Activated T-cell treated with anti-CD3 and anti-CD28 coated beads for 4 hours (primary cell): ENCODE results near the gene RHOC.

Experiments
- DNase-seq: peaks from one replicate; pipeline ENCODE4 v3.0.0-alpha.2; 2020

Gene RHOC

DNA sequence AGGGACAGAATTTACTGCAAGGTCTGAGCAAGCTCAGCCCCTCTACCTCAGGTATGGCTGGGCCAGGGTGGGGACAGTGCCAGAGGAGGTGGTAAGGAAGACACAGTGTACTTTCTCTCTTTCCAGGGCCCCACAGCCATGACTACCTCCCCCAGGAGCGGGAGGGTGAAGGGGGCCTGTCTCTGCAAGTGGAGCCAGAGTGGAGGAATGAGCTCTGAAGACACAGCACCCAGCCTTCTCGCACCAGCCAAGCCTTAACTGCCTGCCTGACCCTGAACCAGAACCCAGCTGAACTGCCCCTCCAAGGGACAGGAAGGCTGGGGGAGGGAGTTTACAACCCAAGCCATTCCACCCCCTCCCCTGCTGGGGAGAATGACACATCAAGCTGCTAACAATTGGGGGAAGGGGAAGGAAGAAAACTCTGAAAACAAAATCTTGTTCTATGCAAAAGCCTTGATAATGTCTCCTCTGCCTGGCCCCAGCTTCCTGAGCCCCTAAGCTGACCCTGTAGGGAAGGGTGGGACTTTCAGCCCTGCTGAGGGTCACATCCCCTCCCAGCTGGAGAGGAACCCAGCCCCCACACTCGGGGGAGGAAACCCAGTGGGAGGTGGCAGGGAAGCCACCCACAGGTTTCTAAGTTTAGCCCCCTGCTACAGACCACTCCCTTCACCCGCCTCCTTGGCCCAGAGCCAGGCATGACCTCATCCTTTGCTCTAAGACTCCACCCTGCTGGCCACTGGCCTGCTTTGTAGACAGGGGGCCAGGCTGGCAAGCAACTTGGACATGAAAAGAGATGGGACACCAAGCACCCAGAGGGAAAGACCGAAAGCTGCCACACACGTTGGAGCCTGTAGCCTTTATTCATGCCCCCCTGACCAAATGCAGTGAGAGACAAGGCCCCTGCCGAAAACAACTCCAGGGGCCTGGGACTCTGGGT is 6.4 kb downstream of the RHOC start:
- peak; percentile 60 for DNase-seq

DNA sequence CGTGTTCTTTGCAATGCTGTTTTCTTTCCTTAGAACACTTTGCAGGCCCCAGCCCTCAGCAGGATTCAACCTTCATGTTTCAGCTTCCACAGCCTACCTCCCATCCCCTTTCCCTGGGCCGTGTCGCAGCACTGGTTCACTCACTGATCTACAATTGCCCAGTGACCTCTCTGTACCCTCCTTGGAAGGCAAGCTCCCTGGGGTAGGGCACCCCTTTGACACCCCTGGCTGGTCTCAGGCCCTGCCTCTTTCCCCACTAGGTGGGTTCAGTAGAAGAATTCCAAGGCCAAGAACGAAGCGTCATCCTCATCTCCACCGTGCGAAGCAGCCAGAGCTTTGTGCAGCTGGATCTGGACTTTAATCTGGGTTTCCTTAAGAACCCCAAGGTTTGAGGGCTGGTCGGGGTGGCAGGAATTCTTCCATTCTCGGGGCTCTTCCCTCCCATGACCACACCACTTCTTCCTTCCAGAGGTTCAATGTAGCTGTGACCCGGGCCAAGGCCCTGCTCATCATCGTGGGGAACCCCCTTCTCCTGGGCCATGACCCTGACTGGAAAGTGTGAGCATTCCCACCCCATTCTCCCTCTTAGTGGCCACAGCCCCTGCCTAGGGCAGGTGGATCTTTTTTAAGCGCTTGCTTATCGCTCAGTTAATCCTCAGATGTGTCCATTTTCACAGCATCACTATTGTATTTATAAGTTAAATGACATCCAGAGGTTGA is 7.3 kb downstream of the RHOC start:
- DNase-seq: no peak

DNA sequence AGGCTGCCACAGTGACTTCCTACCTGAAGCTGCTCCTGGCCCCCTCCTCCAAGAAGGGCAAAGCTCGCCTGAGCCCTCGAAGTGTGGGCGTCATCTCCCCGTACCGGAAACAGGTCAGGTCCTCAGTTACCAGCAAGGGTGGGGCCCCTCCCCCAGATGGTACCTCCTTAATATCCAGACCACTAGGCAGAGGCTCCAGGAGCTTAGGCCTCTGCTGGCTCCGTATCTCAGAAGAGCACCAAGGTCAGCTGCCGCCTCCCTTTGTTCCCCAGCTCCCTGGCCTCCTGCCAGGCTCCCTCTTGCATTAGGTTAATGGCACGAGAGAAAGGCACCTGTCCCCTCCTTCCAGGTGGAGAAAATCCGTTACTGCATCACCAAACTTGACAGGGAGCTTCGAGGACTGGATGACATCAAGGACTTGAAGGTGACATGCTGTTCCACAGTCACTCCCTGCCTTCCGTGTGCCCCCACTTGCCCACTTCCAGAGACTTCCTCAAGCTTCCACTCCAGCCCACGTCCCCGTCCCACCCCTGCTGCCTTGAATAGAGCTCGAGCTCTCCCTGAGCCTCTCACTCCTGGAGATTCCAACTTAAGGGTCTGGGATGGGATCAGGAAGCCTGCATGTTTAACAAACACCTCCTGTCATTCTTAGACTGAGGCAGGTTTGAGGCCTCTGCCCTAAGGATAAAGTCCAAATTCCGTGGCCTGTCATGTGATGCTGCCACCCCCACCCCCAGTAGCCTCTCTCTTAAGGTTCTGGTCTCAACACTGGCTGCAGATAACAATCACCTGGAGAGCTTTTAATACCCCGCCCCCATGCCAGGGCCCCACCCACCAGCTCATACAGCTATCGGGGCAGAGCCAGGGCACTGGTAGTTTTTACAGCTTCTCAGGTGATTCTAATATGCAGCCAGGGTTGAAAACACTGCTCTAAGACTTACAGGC is 8.3 kb downstream of the RHOC start:
- DNase-seq: no peak

DNA sequence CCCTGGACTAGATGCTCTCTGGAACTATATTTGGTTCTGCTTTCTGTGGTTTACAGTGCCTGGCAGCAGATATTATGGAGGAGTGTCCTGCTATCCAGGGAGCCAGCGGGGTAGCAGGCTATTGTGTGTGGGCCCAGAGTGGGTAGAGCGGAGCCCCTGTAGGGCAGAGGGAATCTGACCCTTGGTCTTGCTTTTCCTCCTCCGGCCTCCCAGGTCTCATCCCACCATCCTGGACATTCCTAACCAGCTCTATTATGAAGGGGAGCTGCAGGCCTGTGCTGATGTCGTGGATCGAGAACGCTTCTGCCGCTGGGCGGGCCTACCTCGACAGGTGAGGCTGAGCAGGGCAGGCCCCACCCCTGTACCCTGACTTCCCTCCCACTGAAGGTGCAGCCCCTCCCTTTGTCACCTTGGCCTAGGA is 9.1 kb downstream of the RHOC start:
- DNase-seq: no peak

DNA sequence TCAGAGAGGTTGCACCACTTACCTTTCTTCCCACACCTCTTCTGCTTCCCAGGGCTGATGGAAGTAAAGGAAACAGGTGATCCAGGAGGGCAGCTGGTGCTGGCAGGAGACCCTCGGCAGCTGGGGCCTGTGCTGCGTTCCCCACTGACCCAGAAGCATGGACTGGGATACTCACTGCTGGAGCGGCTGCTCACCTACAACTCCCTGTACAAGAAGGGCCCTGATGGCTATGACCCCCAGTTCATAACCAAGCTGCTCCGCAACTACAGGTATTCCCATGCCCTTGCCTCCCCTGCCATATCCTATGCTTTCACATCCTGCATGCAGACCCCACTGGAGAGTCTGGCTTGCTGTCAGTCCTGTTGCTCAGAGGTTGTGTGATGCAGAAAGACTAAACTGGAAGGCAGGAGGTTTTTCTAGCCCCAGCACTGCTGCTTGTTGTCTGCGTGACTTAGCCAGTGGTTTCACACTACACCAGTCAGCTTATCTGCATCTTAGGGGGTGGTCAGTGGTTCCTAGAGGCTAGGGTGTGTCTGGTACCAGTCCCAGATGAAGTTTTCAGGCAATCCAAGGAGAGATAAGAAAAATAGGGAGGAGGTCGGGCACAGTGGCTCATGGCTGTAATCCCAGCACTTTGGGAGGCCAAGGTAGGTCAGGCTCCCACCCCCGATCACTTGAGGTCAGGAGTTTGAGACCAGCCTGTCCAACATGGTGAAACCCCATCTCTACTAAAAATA is 10.2 kb downstream of the RHOC start:
- no peak for DNase-seq

DNA sequence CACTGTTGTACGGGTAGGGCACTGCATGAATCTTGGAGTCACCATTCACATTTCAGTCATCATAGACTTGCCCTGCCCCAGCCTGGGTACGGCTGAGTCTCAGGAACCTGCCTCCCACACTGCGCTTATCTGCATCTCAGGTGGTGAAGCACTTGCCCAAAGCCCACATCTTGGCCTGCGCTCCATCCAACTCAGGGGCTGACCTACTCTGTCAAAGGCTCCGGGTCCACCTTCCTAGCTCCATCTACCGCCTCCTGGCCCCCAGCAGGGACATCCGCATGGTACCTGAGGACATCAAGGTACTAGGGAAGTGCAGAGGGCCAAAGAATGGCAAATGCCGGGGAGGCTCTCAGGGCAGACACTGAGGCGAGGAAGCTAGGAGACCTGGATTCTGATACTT is 11.7 kb downstream of the RHOC start:
- no peak for DNase-seq

DNA sequence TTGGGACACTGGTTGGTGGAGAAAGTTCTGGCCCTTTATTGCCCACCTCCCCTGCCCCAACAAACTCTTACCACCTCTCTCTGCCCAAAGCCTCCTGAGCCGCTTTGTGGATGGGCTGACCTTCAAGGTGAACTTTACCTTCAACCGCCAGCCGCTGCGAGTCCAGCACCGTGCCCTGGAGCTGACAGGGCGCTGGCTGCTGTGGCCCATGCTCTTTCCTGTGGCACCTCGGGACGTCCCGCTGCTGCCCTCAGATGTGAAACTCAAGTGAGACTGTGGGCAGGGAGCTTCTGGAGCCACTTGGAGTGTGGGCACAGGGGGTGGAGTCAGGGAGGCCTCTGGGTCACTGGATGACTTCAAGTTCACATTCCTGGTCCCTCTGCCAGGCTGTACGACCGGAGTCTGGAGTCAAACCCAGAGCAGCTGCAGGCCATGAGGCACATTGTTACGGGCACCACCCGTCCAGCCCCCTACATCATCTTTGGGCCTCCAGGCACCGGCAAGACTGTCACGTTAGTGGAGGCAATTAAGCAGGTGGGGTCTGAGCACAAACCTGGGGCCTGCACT is 12.5 kb downstream of the RHOC start:
- no peak for DNase-seq

DNA sequence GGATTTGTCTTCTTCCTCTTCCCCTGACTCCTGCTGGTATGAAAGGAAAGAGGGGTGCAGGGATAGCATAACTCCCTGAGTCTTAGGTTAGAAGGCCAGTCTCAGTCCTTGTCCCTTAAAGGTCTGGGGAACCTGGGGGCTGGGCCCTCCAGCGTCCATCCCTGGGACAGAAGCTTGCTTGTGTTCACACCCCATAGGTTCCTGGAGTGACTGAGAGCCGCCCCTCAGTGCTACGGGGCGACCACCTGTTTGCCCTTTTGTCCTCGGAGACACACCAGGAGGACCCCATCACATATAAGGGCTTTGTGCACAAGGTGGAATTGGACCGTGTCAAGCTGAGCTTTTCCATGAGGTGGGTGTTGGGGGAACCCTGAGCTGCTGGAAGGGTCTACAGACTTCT is 13.1 kb downstream of the RHOC start:
- no peak for DNase-seq

DNA sequence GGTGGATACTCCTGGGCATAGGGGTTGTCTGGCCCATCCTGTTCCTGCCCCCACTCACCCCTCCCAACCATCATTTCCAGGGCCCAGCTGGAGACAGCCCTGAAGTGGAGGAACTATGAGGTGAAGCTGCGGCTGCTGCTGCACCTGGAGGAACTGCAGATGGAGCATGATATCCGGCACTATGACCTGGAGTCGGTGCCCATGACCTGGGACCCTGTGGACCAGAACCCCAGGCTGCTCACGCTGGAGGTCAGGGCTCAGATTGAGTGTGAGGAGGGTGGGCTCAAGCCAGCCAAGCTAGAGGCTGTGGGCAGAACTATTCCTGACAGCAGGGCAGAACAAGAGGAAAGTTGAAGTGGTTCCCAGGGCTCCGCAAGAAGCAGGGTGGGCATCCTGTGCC is 14.2 kb downstream of the RHOC start:
- DNase-seq: no peak

DNA sequence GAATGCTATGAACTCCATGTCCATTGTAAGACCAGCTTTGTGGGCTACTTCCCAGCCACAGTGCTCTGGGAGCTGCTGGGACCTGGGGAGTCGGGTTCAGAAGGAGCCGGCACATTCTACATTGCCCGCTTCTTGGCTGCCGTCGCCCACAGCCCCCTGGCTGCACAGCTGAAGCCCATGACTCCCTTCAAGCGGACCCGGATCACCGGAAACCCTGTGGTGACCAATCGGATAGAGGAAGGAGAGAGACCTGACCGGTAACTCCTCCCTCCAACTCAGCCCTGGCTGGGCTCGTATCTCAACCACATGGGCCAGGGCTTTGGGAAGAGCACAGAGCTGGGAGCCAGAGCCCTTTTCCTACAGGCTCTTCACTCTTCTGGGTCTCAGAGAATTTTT is 17.1 kb downstream of the RHOC start:
- DNase-seq: no peak

DNA sequence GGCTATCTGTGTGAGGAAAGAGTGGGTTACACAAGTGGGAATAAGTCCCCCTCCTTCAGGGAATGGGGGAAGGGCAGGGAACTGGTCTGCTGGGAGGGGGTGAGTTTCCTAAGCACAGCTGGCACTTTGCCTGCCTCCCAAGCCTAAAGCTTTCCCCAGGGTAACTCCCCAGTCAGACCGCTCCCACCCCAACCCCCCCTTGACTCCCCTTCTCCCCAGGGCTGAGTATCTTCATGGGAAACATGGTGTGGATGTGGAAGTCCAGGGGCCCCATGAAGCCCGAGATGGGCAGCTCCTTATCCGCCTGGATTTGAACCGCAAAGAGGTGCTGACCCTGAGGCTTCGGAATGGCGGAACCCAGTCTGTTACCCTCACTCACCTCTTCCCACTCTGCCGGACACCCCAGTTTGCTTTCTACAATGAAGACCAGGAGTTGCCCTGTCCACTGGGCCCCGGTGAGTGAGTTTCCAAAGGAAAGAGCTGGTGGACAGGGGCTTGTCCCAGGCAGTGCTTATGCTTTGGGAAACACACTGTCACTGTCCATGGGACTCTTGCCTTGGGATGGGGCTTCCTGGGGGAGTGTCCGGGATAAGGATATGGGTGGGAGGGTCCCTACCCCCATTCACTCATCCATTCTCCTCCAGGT is 17.6 kb downstream of the RHOC start:
- no peak for DNase-seq

DNA sequence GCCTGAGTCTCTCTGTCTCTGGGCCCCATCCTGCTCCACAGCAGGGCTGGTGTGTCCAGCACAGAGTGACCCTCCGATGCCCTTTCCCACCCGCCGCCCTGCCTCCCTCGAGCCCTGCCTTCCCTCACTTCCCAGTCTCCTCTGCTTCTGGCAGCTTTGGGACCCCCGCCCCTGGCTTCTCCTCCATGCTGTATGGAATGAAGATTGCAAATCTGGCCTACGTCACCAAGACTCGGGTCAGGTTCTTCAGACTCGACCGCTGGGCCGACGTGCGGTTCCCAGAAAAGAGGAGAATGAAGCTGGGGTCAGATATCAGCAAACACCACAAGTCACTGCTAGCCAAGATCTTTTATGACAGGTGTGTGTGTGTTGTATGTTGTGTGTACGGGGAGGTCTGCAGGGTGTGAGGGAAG is 18.1 kb downstream of the RHOC start:
- DNase-seq: no peak

DNA sequence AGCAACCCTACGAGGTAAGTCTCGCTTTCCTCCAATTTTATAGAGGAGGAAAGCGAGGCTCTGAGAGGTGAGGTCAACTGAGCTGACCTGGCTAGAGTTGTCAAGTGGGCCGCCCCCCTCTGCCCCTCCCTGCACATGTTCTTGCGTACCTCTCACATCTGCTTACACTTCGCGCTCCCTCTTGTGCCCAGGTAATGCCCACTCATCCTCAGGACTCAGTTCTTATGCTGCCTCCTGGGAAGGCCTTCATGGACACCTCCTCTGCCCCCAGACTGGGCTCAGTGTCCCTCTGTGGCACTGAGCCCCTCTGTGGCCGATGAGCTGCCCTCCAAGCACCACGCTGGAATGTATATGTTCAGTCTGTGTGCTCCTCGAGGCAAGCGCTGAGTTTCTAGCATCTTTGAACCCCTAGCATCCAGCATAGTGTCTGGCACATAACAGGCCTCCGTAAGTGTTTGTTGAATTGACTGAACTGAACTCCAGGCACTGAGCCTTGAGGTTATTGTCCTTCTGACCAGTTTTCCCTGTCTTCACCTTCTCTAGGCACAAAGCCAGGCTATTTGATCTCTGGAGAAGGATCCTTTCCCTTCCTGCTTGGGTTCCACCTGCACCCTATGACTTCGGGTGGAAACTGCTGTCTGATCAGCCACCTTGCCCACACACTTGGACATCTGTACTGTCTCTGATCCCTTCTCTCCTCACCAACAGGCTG is 19.0 kb downstream of the RHOC start:
- no peak for DNase-seq

DNA sequence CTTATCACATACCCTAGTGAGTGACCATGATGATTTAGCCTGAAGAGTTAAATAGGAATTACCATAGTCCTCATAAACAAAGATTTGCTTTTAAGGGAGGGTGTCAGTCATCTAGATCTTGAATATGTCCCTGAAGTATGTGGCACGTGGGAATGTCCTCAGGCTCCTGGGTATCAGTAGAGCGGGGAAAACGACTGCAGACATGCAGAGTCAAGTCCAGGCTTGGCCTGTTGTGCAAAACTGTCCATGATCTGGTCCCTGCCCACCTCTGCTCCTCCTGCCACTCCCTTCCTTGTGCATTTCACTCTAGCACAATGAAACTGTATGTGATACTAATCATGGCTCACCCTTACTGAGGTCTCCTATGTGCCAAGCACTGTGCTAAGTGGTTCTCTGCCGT is 19.6 kb downstream of the RHOC start:
- no peak for DNase-seq

DNA sequence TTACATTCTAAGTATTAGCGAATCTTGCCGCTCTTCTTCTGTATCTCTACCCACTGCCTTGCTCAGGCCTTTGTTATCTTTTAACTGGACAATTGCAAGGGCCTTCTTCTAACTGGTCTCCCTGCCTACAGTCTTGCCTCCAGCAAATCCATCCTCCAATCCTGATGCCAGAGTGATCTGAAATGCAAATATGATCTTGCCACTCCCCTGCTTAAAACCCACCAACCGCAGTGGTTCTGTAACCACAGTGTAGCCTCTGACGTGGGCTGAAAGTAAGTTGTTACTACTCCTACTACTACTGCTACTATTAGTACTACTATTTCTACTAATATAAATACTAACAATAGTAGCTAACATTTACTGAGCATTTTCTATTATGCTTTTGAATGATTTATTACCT is 20.1 kb downstream of the RHOC start:
- no peak for DNase-seq

DNA sequence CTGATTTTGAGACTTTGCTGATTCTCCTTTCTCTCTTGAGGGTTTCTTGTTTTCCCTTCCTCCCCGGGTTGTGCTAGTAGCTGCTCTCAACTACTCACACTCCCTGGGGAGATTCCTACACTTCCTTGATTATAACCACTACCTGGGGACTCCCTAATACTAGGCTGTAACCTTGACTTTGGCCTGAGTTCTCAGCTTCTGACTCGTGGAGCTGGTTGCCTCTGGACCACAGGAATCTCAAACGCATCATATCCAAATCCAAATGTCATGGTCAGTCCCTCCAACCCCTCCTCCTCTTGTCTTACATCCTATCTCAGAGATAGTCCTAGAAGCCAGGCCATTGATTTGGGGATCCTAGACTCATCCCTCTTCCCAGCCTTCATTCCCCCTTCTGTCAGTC is 20.5 kb downstream of the RHOC start:
- no peak for DNase-seq

DNA sequence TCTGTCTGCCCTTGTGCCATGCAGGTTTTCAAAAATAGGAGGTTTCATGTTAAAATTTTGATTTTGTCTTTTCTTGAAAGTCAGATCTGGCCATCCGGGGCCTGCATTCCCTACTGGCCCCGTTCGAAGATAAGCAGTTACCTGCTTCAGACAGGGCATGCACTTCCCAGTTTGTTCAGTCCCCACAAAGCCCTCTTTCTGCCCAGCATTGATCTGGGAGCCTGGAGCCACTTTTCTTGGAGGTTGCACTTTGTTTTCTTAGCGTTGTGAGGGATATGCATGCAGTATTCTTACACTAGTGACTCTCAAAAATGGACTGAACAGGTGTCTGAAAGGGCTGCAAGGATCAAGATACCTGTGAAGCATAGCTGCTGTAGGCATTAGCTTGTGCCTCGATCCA is 21.0 kb downstream of the RHOC start:
- DNase-seq: no peak

DNA sequence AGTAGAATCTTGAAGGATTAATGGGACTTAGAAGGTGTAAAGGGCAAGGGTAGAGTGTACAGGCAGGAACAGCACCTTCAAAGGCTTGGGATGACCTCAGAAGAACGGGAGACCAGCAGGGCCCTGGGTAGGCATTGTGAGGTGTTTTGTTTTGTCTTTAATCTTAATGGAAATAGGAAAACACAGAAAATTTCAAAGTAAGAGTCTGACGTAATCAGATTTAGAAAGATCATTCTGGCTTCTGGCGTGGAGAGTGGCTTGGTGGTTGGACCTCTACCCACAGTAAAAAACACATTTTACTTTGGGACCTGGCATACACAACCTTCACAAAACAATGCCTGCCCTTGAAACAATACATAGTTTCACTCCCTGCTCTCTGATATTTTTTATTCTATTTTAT is 28.3 kb downstream of the RHOC start:
- no peak for DNase-seq

DNA sequence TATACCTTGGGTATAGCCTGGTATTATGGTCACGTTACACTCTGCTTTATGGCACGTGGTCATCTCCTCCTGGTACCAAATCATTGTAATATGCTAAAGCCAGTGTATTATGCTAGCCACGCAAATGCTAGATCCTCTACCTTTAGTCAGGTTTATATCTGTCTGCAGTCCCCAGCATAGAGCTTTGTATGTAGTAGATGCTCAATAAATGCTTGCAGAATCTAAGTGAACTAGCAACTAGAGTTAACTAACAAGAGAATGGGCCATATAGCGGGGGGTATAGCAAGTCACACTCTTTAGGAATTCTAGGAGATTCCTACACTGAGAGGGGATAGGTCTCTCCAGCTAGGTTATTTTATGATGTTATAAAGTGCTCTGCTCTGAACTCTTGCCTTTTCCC is 29.4 kb downstream of the RHOC start:
- DNase-seq: no peak

DNA sequence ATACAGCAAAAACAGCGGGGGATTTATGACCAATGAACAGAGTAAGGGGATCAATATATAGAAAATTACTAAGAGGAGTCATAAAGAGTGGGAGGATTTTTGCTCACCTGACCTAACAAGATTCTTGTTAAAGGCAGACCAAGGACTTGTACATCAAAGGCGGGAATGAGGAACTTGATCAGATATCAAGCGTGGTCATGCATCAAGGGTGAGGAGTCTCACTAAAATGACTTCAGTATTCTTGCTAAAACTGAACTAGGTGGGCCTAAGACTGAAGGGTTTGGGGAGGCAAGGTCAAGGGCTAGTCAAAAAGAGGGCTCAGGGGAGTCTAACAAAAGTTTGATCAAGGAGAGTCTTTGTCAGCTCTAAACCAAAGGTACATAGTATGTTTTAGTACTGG is 30.4 kb downstream of the RHOC start:
- DNase-seq: no peak
